Inflammatory macrophage treated with lipopolysaccharide for 4 hours (primary cell): Measurements from ENCODE around the gene LINC00305.

Experiments used
- DNase-seq: peaks from one replicate; pipeline ENCODE4 v3.0.0-alpha.2; 2020

LINC00305 gene

GRCh38 chr18:64111950-64112349 lies 36.9 kb downstream of the LINC00305 start:
- no peak for DNase-seq

GRCh38 chr18:64110692-64111480 lies 38.0 kb downstream of the LINC00305 start:
- no peak for DNase-seq

- DNase-seq = no peak
These were observed 44.9 kb downstream of the LINC00305 start for GRCh38 chr18:64103986-64104385.

GRCh38 chr18:64100116-64100922 lies 48.6 kb downstream of the LINC00305 start:
- no peak for DNase-seq

GRCh38 chr18:64099244-64099643 lies 49.6 kb downstream of the LINC00305 start:
- DNase-seq = no peak

GRCh38 chr18:64097497-64097896 lies 51.4 kb downstream of the LINC00305 start:
- no peak for DNase-seq

- DNase-seq = no peak
These were observed 53.8 kb downstream of the LINC00305 start for GRCh38 chr18:64095056-64095455.

- no peak for DNase-seq
These were observed 54.7 kb downstream of the LINC00305 start for GRCh38 chr18:64094210-64094609.

GRCh38 chr18:64091526-64091925 lies 57.4 kb downstream of the LINC00305 start:
- no peak for DNase-seq

GRCh38 chr18:64090876-64091275 lies 58.0 kb downstream of the LINC00305 start:
- no peak for DNase-seq

- no peak for DNase-seq
These were observed 65.0 kb downstream of the LINC00305 start for GRCh38 chr18:64083916-64084315.

GRCh38 chr18:64082513-64082912 lies 66.4 kb downstream of the LINC00305 start:
- no peak for DNase-seq

- DNase-seq = no peak
These were observed 66.8 kb downstream of the LINC00305 start for GRCh38 chr18:64082054-64082453.

- no peak for DNase-seq
These were observed 74.9 kb downstream of the LINC00305 start for GRCh38 chr18:64073971-64074370.

GRCh38 chr18:64055019-64055418 lies 93.9 kb downstream of the LINC00305 start:
- no peak for DNase-seq

GRCh38 chr18:64053246-64053645 lies 95.6 kb downstream of the LINC00305 start:
- no peak for DNase-seq

GRCh38 chr18:64052772-64053171 lies 96.1 kb downstream of the LINC00305 start:
- no peak for DNase-seq

GRCh38 chr18:64044616-64045015 lies 104.3 kb downstream of the LINC00305 start:
- DNase-seq = no peak

GRCh38 chr18:64042728-64043358 lies 106.0 kb downstream of the LINC00305 start:
- DNase-seq = no peak

GRCh38 chr18:64037812-64038414 lies 111.0 kb downstream of the LINC00305 start:
- DNase-seq = peak; percentile 4

- DNase-seq = no peak
These were observed 116.6 kb downstream of the LINC00305 start for GRCh38 chr18:64032312-64032711.

- DNase-seq = no peak
These were observed 117.5 kb downstream of the LINC00305 start for GRCh38 chr18:64031411-64031810.
